ENCODE results near the gene CD22.
"Not testable (repeated sequence)": the region's sequence is repeated elsewhere in the genome, so short reads cannot be mapped to it uniquely, and the experiment has no call there.

Gene CD22

DNA sequence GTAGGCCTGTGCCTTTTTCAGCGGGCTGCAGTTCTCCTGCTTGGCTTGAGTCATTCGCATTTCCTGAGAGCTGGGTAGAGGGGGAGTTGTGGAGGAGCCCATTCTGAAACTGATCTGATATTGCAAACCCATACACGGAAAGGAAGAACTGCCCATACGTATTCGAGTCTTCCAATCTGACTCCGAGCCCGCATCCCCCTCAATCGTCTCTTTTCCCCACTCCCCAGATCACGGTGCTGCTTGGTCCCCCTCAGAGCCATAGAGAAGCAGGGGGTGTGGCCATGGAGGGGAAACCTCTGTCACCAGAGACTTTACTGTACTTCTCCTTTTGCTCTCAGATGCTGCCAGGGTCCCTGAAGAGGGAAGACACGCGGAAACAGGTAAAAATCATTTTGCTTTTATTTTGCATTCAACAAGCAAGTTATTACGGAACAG is at the start of gene CD22:
TSS of gene CD22 (plus strand) at position 337 of the 435 bp plus-strand sequence. CDS start 2,854 bp downstream, outside the sequence.
- no peak for DNase-seq

DNA sequence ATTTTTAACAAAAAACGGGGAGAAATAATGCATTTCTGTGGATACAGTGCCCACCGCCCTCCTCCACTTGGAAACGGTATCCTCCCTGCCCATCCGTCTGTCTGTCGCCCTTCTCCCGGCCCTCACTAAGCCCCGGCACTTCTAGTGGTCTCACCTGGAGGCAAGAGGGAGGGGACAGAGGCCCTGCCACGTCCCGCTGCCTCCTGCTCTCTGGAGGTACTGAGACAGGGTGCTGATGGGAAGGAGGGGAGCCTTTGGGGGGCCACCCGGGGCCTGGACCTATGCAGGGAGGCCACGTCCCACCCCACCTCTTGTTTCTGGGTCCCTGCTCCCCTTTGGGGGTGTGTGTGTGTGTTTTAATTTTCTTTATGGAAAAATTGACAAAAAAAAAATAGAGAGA is 49.6 kb upstream of the CD22 start:
- no peak for DNase-seq

DNA sequence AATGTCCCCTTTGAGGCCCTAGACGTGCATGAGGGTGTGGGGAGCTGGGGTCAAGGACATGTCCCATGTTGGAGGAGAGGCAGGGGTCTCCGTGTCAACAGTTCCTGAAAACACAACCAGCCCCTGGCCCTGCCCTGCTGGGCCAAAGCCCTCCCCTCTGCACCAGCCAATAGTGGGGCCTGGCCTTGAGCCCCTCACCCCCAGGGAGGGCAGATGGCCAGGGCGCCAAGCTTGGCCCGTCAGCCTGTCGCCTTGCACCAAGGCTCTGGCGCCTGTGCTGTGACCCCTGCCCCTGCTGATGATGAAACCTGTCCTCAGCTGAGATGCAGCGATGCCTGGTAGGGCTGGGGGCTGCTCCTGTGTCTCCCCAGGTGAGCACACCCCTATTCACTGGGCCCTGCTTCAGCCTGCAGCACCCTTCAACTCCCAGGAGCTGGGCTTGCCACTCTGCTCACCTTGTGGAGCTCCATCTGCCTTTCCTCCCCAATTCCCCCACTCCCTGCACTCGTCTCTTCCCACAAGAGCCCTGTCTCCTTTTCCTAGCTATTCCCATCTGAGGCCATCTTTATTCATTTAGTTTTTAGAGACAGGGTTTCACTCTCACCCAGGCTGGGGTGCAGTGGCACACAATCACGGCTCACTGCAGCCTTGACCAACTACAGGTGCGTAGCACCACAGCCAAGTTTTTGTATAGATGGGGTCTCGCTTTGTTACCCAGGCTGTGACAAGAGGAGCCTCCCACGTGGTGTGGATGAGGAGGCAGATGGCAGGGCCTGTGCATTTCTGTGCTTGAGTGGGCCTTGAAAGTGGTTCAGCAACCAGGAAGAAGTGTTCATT is 48.8 kb upstream of the CD22 start:
- DNase-seq: no peak

DNA sequence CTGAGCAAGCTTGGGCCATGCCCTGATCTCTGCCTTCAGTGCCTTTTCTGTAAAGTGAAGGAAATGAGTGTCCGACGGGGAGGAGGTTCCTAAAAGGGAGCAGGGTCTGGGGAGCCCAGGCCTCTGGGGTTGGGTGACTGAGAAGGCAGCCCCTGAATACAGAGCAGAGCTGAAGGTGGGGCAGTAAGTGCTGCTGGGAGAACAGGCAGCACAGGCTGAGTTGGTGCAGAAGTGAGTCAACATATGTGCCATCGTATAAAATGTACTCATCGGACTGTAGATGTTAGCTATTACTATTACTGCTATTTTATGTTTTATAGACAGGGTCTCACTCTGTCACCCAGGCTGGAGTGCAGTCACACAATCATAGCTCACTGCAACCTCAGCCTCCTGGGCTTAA is 47.7 kb upstream of the CD22 start:
- DNase-seq: no peak

DNA sequence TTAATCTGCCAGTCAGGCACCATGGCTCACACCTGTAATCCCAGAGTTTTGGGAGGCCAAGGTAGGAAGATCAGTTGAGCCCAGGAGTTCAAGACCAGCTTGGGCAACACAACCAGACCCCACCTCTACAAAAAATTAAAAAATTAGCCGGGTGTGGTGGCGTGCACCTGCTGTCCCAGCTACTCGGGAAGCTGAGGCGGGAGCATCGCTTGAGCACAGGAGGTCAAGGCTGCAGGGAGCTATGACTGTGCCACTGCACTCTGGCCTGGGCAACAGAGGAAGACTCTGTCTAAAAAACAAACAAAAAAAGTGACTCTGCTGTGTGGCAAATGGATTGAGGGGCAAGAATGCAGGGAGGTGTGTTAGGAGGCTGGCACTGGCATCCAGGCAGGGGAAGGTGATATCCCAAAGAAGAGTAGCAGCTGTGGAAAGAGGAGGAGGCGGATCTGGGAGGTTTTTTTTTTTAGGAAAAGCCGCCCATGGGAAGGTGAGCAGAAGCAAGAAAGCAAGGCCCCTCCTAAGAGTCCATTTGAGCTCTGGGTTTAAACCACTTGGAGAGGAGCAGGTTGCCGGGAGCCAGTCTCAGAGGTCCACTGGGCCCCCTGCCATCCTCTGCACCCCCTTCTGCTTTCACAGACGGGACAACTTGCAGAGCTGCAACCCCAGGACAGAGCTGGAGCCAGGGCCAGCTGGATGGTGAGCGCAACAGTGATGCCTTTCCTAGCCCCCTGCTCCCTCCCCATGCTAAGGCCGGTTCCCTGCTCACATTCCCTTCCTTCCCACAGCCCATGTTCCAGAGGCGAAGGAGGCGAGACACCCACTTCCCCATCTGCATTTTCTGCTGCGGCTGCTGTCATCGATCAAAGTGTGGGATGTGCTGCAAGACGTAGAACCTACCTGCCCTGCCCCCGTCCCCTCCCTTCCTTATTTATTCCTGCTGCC is 44.6 kb upstream of the CD22 start:
- DNase-seq: no peak

DNA sequence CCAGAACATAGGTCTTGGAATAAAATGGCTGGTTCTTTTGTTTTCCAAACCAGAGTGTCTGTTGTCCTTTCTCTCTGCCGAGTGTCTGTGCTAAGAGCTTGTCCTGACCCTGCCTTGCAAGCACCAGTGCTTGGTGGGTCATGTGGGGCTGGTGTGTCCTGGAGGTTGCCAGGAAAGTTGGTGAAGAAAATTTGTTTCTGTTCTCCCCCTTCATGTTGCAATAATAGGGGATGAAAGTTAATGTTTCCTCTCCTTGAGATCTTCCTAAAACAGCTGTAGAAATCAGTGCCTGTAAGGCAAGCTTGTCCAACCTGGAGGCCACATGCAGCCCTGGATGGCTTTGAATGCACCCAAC is 43.9 kb upstream of the CD22 start:
- DNase-seq: no peak

DNA sequence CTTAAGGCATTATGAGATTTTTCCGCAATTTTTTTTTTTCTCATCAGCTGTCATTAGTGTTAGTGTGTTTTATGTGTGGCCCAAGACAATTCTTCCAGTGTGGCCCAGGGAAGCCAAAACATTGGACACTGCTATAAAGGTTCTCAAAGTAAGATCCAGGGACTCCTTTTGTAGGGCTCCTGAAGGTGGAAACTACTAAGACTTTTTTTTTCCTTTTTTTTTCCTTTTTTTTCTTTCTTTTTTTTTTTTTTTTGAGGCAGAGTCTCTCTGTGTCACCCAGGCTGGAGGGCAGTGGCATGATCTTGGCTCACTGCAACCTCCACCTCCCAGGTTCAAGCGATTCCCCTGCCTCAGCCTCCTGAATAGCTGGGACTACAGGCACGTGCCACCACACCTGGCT is 43.5 kb upstream of the CD22 start:
- DNase-seq: not testable (repeated sequence)

DNA sequence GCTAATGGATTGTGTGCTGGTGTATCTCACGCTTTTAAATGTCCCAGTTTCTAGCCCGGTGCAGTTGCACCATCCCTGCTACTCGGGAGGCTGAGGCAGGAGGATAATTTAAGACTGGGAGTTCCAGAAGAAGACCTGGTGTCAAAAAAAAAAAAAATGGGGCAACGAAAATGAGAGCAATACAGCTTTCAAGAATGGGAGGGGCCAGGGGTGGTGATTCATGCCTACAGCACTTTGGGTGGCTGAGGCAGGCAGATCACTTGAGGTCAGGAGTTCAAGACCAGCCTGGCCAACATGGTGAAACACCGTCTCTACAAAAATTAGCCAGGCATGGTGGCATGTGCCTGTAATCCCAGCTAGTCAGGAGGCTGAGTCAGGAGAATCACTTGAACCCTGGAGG is 42.9 kb upstream of the CD22 start:
- not testable (repeated sequence) for DNase-seq

DNA sequence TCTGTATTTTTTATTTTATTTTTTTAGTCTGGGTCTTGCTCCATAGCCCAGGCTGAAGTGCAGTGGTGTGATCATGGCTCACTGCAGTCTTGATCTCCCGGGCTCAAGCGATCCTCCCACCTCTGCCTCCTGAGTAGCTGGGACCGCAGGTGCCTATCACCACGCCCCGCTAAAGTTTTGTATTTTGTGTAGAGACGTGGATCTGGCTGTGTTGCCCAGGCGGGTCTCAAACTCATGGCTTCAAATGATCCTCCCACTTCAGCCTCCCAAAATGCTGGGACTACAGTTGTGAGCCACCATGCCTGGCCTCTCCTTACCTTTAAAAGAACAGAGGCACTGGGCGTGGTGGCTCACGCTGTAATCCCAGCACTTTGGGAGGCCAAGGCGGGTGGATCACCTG is 41.3 kb upstream of the CD22 start:
- DNase-seq: no peak

DNA sequence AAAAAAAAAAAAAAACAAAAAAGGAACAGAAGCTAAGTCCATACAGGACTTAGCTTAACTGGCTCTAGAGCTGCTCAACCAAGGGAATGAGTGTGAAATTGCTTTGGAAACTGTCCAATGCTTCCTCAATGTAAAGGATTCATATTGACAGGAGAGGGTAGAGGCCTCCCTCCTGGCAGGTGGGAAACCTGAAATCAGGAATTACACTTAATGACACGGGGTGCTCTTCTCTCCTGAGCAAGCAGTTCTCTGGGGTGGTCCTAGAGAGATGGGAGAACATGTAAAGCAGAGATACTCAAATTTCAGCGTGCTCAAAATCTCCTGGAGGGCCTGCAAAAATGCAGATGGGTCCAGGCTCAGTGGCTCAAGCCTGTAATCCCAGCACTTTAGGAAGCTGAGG is 40.7 kb upstream of the CD22 start:
- no peak for DNase-seq

DNA sequence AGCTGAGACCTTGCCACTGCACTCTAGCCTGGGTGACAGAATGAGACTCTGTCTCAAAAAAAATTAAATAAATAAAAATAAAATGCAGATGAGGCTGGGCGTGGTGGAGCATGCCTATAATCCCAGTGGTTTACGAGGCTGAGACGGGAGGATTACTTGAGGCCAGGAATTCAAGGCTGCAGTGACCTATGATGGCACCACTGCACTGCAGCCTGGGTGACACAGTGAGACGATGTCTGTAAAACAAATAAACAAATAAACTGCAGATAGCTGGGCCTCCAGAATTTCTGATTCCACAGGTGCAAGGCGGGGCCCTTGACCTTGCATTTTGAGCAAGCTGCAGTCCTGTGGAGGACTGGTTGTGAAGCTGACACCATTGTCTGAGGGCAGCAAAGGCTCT is 40.1 kb upstream of the CD22 start:
- no peak for DNase-seq

DNA sequence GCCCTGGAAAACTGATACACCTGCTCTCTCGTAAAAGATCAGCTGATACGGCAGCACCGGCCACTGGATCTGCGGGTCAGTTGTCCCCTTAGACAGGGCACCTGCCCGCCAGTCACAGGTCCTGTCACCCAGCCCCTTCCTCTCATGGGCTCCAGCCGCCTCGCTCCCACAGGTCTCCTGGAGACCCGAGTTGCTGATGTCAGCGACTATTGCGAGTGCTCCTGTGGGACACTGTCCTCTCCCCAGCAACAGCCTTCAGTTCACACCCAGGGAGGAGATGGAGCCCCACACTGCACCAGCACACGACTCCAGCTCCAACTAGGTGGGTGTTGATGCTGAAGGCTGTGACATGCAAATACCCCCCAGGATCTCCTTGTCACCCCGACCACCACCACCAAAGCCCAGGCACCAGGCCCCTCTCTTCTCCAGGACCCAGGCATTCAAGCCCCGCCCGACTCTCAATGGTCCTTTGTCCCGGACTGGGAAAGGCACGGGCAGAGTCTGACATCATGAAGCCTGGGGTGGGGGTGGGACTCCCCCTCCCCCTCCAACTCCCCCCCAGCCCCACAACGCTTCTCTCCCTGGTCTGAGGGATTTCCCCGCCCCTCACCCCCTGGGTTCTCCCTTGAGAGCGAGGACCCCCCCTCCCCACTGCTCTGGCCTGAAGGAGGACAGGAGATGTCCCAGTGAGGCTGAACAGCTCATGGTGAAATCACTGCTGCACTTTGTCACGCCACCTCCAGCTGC is 38.4 kb upstream of the CD22 start:
- DNase-seq: no peak

DNA sequence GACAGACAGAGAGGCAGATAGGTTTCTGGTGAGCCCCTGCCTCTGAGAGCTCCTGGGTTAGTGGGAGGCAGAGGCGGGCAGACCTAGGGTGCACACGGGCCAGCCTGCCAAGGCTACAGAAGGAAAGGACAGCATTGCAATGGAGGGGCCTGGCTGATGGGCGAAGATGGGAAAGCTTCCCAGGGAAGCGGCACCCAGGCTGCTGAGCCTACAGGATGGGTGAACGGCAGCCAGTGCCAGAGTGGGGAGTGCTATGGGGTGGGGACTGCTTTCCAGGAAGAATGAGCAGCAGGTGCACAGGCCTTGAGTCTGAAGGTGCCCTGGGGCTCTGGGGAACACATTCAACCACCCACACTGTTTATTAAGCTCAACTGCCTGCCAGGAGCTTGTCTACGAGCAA is 37.7 kb upstream of the CD22 start:
- no peak for DNase-seq

DNA sequence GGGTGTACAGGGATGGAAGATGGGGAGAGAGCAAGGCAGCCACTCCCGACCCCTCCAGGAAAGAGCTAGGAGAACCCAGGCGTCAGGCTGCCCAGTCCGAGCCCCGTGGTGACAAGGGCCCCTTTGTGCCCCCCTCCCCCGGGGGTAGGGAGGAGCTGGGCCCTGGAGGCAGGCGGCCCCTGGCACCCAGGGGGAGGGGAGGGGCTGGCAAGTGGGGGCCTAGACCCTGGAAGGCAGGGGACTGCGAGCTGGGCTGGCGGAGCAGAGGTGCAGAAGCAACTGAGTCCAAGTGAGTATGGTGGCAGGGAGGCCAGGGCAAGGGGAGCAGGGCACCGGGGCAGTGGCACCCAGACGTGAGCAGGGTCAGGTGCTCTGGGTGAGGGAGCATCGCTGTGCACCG is 37.1 kb upstream of the CD22 start, which contains the start of gene MAG:
TSS of gene MAG (plus strand) at position 246 of the 400 bp plus-strand sequence. CDS start 3,248 bp downstream, outside the sequence.
- no peak for DNase-seq

DNA sequence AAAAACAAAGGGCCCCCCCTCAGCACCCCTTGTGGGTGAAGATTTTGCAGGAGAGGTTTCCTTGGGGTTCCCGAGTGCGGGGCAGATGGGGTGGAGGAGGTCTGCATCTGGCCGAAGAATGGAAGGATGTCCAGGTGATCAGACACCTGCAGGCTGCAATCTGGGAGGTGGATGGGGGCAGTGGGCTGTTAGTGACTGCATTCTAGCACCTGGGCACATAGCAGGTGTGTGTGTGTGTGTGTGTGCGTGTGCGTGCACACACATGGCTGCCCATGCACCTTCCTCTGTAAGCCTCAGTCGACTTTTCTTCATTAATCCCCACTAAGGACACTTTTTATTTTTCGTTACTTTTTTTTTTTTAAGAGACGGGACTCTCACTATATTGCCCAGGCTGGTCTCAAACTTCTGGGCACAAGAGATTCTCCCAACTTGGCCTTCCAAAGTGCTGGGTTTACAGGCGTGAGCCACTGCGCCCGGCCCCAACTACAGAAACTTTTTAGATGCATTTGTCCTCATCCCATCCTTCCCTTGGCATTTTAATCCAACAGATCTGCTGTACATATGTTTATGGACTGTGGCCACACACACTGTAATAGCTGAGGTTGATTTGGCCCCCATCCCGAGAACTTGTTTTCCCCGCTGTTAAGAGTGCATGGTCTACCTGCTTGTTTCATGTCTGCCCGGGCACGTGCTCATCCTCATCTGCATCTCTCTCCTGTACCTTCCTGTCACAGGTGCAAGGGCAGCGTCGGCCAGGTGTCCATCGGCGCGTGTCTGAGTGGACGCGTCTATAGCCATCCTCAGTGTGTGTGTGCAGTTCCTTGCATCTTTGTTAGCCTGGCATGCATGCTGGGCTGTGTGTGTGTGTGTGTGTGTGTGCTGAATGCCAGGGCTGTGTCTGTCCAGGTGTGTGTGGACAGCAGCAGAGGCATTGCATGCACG is 36.3 kb upstream of the CD22 start:
- DNase-seq: no peak

DNA sequence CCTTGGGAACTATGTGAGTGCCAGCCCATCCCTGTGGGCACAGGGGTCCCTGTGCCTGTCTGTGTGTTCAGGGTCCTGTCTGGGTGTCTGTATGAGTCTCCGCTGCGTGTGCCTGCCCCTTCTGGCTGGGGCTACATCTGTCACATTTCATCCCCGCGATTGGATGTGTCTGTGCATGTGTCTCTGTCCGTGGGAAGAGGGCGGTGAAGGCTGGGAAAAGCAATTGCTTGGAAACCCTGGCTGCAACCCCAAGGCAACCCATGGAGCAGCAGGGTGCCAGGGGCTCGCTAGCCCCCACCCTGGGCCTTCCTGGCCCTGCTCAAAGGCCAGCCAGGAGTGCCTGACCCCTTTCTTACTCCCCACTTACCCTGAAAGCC is 35.6 kb upstream of the CD22 start:
- no peak for DNase-seq

DNA sequence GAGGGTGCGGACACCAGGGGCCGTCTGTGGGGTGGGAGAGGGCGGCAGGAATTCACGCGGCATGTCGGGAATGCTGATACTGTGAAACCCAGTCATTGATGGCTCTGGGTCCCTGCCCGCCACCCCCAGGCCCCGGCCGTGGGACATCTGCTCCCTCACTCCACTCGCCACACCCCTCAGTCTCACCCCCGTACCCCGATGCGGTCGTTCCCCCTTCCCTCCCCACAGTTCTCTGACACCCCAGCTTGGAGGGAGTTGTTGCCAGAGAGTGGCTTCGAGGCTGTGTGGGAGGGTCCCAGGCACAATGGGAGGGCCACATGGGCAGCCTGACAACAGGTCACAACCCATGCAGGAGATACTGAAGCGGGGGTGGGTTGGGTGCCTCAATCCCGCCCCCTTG is 35.2 kb upstream of the CD22 start:
- no peak for DNase-seq

DNA sequence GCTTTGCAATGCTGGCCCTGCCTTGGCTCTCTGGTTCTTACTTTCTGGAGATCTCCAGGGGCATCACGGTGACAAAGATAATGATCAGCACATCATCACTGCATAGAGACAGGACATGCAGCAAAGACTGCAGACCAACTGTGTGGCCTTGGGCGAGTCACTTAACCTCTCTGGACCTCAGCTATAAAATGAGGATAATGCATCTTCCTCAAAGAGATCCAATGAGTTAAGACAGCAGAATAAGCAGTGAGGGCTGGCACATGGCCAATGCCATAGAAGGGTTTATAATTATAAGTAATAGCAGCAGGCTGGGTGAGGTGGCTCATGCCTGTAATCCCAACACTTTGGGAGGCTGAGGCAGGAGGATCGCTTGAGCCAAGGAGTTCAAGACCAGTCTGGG is 34.7 kb upstream of the CD22 start:
- DNase-seq: no peak

DNA sequence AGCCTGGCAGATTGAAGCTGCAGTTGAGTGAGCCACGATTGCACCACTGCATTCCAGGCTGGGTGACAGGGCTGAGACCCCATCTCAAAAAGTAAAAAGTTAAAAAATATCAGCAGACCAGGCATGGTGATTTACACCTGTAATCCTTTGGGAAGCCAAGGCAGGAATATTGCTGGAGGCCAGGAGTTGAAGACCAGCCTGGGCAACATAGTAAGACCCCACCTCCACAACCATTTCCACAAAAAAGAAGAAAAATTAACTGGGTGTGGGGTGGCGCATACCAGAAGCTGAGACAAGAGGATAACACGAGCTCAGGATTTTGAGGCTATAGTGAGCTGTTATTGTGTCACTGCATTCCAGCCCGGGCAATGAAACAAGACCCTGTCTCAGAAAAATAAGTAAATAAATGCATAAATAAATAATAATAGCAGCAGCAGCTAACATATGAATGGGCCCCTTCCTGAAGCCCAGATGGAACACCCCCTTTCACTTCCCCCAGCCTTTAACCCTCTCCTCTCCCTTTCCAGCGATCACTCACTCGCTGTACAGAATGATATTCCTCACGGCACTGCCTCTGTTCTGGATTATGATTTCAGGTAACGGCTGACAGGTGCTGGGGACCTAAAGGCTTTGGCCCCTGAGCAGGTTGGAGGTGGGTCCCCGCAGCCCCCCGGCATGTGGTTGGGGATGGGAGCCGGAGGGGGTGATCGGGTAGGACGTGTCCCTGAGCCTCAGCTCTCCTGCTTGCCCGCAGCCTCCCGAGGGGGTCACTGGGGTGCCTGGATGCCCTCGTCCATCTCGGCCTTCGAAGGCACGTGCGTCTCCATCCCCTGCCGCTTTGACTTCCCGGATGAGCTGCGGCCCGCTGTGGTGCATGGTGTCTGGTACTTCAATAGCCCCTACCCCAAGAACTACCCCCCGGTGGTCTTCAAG is 33.9 kb upstream of the CD22 start:
- DNase-seq: no peak

DNA sequence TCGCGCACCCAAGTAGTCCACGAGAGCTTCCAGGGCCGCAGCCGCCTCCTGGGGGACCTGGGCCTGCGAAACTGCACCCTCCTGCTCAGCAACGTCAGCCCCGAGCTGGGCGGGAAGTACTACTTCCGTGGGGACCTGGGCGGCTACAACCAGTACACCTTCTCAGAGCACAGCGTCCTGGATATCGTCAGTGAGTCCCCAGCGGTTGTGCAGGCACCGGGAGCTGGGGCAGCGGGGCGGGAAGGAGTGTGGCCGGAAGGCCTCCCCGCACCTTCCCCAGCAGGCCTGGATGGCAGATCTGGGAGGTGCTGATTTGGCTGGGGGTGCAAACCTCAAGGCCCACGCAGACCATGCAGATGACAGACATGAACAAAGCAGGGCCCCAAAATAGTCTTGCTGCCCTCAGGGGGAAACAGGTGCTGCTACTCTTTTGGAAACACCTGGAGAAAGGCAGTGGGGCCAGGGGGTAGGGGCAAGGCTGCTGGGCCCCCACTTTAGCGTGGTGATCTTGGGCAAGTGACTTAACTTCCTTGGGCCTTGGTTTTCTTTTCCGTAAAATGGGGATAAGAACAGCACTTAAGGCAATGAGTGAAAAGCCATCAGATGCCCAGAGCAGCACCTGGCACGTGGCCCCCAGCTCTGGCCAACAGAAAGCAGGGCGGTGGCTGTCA is 33.1 kb upstream of the CD22 start:
- DNase-seq: no peak

All from NCI-H510A (cell line).